ENCODE measurements around the gene TMEM164. TPM values are rescaled to one million over a fixed set of nuclear protein-coding genes. Genes with fewer than 3 reads are reported as not detected.

The TMEM164 gene
- total RNA-seq, 4 donors from 2014 or later = 7.1 to 20.3 (median 13.3) TPM

DNA sequence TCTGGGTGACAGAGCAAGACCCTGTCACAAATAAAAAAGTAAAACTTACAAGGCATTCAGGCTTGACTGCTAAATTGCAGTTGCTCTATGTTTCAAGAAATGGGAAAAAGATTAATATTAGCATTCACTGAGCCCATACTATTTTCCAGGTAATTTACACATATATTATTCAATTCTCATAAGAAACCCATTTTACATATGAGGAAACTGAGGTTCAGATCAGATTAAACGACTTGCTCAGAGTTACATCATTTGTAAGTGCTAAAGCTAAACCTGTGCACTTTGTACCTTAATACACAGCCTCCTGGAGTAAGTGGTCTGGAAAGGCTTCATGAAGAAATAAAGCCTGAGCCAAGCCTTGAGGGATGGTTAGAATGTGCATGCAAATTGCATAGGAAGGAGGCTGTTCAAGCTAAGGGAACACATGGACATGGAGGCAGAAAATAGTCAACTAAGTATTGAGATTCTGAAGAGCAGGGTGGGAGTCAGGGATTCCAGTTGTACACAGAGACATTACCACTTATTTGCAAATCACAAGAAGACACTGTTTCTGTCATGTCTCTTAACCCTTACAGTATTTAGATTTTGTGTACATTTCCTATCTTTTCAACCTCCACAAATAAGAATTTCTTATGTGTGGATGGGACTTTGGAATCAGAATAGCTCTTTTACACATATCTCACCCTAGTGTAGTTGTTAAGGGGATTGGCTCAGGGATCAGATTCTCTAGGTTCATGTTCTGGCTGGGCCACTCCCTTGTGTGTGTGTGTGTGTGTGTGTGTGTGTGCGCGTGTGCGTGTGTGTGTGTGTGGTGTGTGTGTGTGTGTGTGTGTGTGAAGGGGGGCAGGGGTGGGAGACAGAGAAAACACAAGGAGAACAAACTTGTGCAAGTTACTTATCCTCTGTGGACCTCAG, 113.4 kb downstream of the TMEM164 start:
- no peak overlapping the region for H3K4me3 ChIP-seq
- TF ChIP-seq POLR2A (IDR thresholded peaks at IDR 0.05) = no peak
- TF ChIP-seq, protein P1, sequence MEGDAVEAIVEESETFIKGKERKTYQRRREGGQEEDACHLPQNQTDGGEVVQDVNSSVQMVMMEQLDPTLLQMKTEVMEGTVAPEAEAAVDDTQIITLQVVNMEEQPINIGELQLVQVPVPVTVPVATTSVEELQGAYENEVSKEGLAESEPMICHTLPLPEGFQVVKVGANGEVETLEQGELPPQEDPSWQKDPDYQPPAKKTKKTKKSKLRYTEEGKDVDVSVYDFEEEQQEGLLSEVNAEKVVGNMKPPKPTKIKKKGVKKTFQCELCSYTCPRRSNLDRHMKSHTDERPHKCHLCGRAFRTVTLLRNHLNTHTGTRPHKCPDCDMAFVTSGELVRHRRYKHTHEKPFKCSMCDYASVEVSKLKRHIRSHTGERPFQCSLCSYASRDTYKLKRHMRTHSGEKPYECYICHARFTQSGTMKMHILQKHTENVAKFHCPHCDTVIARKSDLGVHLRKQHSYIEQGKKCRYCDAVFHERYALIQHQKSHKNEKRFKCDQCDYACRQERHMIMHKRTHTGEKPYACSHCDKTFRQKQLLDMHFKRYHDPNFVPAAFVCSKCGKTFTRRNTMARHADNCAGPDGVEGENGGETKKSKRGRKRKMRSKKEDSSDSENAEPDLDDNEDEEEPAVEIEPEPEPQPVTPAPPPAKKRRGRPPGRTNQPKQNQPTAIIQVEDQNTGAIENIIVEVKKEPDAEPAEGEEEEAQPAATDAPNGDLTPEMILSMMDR (IDR thresholded peaks at IDR 0.05) = no peak
- no peak for TF ChIP-seq EP300 (IDR thresholded peaks at IDR 0.05)
- no peaks in the 10 kb centered on the region for H3K27me3 ChIP-seq
- no peak overlapping the region for H3K27ac ChIP-seq
- DNase-seq (ENCODE audit: low spot score in 2 of 2) = no peak
- WGBS, 2 donors = 88% methylated on average over 4 of the region's 4 CpGs
- H3K36me3 ChIP-seq = peaks cover 0 to 5% (median 0%) of the 10 kb centered on the region in 3 donors
- H3K4me1 ChIP-seq = no peaks in the 10 kb centered on the region
- no peaks in the 10 kb centered on the region for H3K9me3 ChIP-seq

DNA sequence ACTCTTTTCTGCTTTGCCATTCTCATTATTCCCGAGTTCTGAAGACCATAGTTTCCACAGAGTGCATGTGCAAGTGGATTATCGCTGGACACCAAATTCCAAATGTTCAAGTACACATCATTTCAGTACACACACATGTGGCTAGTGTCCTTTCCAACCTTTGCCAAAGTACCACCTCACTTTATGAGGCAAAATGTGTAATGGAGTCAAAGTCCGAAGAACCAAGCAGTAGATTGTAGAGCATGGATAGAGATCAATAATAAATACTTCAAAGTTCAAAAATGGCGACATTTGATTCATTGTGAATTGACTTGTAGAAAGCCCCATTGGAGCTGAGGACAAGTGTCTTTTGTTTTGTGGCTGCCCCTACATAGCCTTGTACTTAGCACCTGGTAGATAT, 115.6 kb downstream of the TMEM164 start:
- 80 to 98% methylated on average over 4 of the region's 4 CpGs for WGBS, 2 donors
- Histone ChIP-seq H3K36me3 (no peaks in the 10 kb centered on the region), H3K4me1 (no peaks in the 10 kb centered on the region), H3K9me3 (no peaks in the 10 kb centered on the region), H3K4me3 (no peak overlapping the region), H3K27me3 (no peaks in the 10 kb centered on the region), H3K27ac (no peak overlapping the region)
- DNase-seq (ENCODE audit: low spot score in 2 of 2) = no peak
- no peak for TF ChIP-seq POLR2A (IDR thresholded peaks at IDR 0.05)
- TF ChIP-seq, protein P1 (IDR thresholded peaks at IDR 0.05) = no peak
- TF ChIP-seq EP300 (IDR thresholded peaks at IDR 0.05) = no peak

DNA sequence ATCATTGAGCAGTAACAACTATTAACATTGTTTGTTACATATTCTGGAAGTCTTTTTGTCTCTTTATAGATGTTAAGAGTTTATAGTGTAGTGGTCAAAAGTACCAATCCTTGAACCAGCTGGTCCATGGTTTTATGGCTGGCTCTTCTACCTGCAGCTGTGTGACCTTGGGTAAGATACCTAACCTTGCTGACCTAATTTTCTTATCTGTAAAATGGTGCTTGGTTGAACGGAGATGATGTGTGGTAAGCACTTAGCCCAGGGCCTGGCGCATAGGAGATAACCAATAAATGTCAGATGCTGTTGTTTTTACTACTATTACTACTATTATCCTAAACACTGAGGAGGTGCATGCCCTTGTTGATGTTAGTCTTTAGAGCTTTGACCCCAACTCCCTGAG, 116.6 kb downstream of the TMEM164 start:
- Histone ChIP-seq H3K9me3 (no peaks in the 10 kb centered on the region), H3K27ac (no peak overlapping the region), H3K4me3 (no peak overlapping the region), H3K36me3 (no peaks in the 10 kb centered on the region), H3K27me3 (no peaks in the 10 kb centered on the region), H3K4me1 (no peaks in the 10 kb centered on the region)
- DNase-seq (ENCODE audit: low spot score in 2 of 2) = no peak
- 86 to 100% methylated on average over 2 of the region's 2 CpGs for WGBS, 2 donors
- TF ChIP-seq POLR2A (IDR thresholded peaks at IDR 0.05) = no peak
- TF ChIP-seq, protein P1 (IDR thresholded peaks at IDR 0.05) = no peak
- no peak for TF ChIP-seq EP300 (IDR thresholded peaks at IDR 0.05)

DNA sequence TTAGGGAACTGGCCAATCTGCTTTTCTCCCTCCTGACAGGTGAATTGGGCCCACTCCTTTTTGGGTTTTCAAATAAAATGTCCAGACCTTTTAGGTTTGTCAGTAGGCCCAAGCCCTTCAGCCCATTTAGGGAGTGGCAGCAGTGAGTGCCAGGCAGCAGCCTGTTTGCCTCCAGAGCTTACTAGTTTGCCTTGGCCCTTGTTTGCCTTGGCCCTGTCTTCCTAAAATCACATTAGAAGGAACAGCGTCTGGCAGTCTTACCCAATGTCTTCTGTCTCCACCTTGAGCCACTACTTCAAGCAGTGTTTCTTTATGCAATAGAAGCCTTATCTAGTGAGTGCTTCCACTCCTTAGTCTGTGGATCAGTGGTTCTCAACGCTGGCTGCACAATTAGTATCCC, 117.1 kb downstream of the TMEM164 start:
- TF ChIP-seq, protein P1 (IDR thresholded peaks at IDR 0.05) = no peak
- no peak for TF ChIP-seq EP300 (IDR thresholded peaks at IDR 0.05)
- no peak for TF ChIP-seq POLR2A (IDR thresholded peaks at IDR 0.05)
- WGBS, 2 donors = 53 to 66% methylated on average over 2 of the region's 2 CpGs
- DNase-seq (ENCODE audit: low spot score in 2 of 2) = no peak
- H3K4me1 ChIP-seq = no peaks in the 10 kb centered on the region
- H3K27ac ChIP-seq = no peak overlapping the region
- H3K4me3 ChIP-seq = no peak overlapping the region
- H3K36me3 ChIP-seq = no peaks in the 10 kb centered on the region
- no peaks in the 10 kb centered on the region for H3K9me3 ChIP-seq
- H3K27me3 ChIP-seq = no peaks in the 10 kb centered on the region

DNA sequence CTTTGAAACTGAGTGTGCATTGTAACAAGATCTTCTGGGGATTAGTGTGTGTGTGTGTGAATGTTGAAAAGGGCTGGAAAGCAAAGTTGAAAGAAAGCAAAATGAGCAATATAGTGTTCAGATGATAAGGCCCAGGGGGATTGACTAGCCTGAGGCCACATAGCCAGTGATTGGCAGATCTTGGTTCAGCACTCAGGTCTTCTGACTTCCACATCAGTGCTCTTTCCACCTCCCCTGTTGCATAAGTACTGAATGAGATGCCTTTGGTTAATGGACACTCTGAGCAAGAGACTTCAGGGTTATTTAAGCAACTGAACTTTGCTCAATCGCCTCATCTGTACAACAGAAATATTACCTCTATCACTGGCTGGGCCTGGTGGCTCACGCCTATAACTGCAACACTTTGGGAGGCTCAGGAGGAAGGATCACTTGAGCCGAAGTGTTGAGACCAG, 120.4 kb downstream of the TMEM164 start:
- Histone ChIP-seq H3K27me3 (no peaks in the 10 kb centered on the region), H3K36me3 (no peaks in the 10 kb centered on the region), H3K9me3 (no peaks in the 10 kb centered on the region), H3K4me1 (no peaks in the 10 kb centered on the region), H3K4me3 (no peak overlapping the region), H3K27ac (no peak overlapping the region)
- WGBS, 2 donors = 82 to 97% methylated on average over 3 of the region's 3 CpGs
- TF ChIP-seq POLR2A (IDR thresholded peaks at IDR 0.05) (no peak), EP300 (IDR thresholded peaks at IDR 0.05) (no peak)
- TF ChIP-seq, protein P1 (IDR thresholded peaks at IDR 0.05) = no peak
- DNase-seq (ENCODE audit: low spot score in 2 of 2) = no peak
